HG03354 (cell line): Measurements from ENCODE around the gene MEGF10.

Experiments
- ATAC-seq: cut with Tn5 transposase; IDR thresholded peaks from one replicate; pipeline ENCODE4 v1.9.1; 2021; ENCODE audit warnings: mild to moderate bottlenecking; ENCODE audit not compliant: unreplicated experiment, poor library complexity, severe bottlenecking

Gene MEGF10

DNA sequence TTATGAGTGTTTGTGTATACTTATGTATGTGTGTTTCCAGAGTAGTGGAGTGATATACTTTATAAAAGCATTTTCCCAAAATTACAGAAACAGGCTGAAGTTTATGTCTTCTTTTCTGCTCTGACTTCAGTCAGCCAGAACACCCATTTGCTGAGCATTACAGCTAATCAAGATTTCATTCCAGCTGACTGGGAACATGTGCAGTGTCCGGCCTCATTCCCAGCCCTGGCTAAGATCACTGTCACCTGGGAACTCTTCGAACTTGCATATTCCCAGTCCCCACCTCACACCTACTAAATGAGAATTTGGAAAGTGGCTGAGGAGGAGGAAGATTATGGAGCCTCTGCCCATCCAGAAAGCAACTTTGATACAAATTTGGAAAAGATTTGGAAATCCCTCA lies 136.1 kb downstream of the MEGF10 start:
- no peak for ATAC-seq

DNA sequence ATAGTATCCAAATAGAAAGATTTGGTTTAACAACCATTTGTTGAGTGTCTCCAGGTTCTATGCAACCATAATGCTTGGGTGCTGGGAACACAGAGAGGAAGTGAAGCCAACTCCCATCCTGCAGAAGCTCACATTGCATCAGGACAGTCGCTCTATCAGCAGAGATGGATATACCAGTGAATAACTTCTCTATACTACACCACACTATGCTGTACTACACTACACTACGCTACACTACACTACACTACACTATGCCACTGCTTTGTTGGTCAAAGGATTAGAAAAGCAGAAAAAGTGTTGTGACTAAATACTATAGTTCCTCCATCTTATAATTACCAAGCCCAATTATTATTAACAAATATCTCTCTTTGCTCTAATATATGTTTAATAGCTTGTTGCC lies 137.7 kb downstream of the MEGF10 start:
- ATAC-seq, result no peak

DNA sequence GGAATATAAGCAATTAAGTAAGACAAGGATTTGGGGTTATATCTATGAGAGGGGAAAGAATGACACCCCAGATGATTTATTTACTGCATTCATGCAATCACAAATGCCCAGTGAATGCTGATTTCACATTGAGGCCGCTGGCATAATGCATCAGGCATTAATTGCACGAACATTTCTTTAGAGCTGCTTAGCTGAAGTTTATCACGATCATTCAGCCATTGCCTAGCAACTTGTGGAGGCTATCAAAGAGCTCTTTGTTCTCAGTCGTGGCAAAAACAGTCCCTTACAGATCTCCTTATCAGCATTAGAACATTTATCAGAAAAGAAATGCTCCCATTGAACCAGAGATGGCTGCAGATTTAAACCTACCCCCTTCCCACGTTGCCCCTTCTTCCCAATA lies 138.2 kb downstream of the MEGF10 start:
- no peak for ATAC-seq

DNA sequence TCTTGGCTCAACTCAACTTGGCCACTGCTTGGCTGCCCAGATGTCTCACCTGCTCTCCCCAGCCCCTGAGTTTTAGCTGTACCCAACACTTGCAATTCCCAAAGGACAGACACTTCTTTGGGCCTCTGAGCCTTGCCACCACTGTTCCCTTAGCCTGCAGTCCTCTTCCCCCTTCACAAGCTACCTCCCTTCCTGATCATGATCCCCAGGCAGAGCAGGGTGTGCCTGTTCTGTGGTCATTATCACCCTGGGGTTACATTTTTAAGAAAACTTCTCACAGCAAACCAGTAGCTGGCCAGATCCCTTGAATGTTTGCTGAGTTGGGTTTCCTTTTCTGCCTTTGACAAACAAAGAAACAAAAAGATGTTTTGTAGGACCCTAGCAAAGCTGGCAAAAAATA lies 139.3 kb downstream of the MEGF10 start:
- no peak for ATAC-seq

DNA sequence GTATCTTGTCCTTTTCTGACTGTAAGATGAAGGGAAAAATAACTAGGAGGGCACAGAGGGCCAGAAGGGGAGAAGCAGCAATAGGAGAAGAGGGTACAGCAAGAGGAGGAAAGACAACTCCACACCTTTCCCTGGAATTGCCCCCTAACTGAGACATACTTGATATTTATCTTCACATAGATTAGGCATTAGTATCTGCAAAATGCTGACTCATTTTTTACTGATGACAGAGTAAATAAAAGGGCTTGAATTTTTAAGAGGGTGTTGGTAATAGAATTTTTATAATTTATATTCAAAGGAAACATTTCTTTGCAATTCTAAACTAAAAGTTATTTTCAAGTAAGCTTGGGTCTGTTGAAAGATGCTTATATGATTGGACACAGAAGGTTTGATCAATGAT lies 140.0 kb downstream of the MEGF10 start:
- no peak for ATAC-seq

DNA sequence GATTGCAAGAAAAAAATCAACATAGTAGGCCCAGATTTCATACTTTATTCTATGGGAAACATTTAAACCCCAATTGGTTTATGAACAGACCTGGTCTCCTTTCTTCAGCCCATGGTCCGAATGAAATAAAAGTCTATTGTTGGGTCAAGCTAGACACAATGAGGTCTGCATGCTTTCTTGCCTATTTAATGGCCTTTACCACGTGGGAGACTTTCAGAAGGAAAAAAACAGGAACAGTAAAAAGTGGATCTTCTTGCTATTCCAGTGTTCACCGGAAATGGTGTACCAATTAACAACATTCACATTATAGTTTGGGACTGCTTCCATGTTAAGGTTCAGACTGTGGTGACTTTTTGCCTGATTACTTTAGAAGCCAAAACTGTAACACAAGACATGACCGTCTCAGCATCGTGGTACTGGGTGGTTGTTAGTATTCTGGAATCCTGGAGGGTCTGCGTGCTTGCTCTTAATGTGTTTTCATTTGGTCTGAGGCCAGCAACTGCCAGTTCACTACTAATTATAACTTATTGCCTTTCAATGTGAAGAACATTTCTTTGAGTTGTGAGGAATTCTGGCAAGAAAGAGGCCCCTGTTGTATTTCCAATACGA lies 141.5 kb downstream of the MEGF10 start:
- no peak for ATAC-seq

DNA sequence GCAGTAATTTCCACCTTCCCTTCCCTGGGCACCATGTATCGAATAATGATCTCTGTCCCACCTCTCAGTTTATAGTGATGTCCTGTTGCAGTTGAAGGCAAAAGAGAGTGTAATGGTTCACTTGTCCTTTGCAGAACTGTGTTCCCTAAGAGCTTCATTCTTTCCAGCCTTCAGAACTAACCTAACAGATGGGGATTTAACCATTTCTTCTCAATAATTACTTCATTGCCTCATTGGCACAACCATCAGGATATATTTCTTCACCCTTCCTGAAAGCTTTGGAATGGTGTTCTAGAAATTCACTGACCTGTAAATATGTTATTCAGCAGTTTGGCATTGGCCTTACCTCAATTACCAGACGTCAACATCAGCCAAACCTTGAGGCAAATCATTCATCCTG lies 142.9 kb downstream of the MEGF10 start:
- no peak for ATAC-seq

DNA sequence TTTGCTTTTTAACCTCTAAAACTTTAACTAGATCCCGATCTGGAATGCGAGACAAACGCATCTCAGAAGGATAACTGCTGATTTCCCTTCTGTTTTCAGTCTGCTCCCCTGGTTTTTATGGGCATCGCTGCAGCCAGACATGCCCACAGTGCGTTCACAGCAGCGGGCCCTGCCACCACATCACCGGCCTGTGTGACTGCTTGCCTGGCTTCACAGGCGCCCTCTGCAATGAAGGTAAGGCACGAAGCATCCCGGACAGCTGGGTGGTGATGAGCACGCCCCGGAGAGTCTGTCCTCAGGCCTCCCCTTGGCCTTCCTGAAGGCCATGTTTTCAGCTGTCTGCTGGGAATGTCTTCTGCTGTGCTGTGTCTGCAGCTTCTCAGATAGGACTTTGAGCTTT lies 144.0 kb downstream of the MEGF10 start:
- ATAC-seq, result no peak

DNA sequence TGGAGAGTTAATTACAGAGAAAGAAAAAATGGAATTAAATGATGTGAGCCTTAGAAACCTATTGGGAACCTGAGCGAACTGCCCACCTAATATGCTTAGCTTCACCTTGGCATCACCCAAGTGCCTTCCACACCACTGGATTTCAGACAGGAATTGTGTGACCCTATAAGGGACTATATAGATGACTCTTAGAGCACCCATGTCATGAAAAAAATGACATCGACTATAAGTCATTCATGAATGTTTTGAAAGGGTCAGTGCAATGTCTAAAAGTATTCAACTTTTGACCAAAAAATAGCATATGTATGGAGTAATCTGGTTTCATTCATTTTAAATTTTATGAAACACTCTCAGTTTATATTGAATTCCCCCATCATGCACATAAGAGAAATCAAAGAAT lies 145.2 kb downstream of the MEGF10 start:
- ATAC-seq, result no peak

DNA sequence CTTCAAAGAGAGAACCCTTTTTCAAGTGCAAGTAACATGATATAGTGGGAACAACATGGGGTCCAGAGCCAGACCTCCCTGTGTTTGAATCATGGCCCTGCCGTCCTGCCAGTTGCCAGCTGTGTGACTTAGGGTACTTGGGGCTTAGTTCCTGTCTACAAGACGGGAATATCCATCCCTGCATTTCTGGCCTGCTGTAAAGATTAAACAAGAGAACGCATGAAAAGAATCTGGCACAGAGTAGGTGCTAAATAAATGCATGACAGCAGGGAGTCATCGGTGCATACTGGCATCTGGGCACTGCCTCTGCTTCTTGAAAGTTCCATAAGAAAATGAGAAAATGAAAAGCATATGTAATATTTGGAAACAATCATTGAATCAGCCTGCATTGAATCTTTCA lies 149.0 kb downstream of the MEGF10 start:
- ATAC-seq, result no peak

DNA sequence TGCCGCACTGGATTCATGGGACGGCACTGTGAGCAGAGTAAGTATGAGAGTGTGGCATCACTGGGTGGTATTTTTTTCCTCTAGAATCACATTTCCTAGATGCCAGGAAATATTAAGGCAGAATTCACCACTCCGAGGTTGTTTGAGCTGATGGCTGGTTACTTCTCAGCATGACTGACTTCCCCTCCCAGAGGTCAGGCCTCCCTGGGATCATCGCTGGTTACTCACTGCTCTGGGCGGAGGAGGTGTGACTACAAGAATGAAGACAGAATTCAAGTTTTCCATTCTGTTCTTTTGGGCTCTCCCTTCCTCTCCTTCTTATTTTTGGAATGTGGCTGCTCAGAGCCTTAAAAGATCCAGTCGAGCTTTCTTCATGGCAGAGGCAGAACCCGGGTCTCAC lies 150.2 kb downstream of the MEGF10 start:
- no peak for ATAC-seq

DNA sequence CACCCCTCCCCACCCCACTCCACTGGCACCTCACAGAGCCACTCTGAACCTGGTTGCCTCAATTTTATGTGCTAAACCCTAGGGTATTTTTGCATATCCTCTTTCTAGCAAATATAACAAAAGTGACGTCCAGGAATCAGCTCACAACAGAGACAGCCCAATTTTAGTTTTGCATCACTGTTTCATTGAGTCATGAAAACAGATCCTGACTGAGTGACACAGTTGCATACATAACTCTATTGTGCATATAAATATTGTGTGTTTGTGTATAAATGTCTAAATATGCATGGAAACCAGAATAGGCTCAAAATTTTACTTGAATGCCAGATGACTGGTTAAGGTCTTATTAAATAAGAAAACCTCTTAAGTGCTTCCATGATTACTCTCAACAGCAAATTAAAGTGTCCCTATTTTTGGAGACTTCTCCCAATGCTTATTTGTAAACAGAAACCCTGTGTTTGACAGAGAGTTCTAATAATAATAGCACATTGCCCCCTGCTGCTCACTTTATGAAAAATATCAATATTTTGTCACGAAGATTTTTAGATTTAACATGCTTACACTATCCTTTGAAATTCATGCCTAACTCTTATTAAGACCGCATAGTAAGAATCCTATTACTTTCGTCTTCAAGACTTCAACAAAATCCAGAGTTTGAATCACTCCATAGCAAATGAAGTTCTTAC lies 151.3 kb downstream of the MEGF10 start:
- no peak for ATAC-seq

DNA sequence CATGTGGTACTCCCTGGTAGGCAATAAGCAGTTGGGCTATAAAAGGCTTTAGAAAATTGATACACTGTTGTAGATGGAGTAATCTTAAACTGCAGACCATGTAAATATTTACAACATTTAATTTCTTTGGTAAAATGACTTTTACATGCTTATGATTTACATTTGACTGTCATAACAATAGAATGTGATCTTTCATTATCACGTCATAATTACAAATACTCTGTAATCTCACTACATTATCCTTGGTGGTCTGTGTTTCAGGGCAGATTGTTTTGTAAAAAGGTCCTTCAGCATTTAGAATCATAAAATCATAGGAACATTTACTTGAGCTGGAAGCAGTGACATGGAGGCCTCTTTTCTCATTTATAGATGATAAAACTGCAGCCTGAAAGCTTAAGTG lies 153.6 kb downstream of the MEGF10 start:
- no peak for ATAC-seq

DNA sequence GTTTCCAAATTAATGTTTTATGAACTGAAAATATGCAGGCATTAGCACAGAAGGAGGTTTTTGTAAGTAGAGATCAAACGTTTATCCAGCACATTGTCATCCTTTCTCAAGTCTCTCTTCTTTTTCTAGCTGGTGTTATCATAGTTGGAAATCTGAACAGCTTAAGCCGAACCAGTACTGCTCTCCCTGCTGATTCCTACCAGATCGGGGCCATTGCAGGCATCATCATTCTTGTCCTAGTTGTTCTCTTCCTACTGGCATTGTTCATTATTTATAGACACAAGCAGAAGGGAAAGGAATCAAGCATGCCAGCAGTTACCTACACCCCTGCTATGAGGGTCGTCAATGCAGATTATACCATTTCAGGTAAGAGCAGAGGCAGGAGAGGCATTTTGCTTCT lies 154.7 kb downstream of the MEGF10 start:
- ATAC-seq, result no peak

DNA sequence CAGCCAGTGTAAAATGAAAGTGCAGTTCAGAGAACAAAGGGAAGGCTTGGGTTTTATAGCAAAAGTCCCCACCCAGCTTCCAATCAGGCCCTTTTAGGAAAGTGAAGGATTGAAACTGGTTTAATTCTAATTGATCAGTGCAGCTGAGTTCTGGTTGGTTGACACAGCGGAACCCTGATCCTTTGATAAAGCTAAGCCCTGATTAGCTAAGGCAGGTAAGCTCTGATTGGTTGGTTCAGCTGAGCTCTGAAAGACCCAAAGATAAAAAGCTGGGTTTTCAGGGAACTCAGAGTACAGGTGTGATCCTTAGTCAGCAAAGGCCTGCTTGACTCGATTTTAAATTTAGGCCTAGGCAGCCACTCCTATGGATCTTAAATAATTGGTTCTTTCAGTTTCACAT lies 156.0 kb downstream of the MEGF10 start:
- ATAC-seq, result no peak

DNA sequence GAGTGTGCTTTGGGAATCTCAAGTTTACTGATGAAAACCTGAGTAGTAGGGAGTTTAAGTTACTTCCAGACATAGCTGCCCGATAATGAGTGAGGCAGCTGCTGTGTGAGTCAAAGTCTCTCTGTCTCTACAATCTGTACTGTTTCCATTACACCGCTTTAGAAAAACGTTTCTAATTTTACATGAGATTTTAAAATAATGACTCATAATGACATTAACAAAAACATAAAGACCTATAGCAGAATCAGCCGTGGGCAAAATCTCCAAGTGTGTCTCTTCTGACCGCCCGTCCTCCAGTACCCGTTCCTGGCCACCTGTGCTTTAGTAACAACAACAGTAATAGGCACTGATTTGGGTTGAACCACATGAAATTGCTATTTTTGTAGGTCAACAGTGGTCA lies 157.2 kb downstream of the MEGF10 start:
- ATAC-seq, result no peak

DNA sequence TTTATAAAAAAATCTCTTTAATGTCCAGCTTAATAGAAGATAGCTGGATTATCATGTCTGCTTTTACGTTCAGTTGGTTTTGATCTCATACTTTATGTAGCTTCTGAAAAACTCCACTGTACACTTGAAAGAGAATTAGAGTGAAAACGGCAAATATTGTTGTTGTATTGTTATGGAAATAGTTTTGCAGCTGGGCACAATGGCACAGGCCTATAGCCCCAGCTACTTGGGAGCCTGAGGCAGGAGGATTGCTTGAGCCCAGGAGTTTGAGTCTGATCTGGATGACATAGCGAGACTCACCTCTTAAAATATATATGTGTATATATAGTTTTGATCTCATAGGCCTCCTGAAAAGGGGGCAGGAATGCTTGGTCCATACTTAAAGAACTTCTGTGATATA lies 159.4 kb downstream of the MEGF10 start:
- no peak for ATAC-seq

DNA sequence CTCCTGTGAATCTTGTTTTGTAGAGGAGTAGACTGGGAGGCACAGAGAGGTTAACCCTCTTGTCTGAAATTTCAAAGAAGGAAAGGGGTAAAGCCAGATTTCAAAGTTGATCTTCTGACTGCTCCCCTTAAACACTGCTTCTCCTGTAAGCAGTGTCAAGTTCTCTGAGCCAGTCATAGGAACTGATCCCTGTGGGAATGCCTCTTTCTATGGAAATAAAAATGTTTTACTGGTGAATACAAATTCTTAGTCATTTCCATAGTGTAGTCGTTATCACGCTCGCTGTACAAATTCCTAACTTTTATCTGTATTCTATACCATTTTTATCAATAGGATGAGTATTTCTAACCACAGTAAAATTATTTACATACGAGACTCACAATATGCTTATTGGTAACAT lies 160.5 kb downstream of the MEGF10 start:
- no peak for ATAC-seq

DNA sequence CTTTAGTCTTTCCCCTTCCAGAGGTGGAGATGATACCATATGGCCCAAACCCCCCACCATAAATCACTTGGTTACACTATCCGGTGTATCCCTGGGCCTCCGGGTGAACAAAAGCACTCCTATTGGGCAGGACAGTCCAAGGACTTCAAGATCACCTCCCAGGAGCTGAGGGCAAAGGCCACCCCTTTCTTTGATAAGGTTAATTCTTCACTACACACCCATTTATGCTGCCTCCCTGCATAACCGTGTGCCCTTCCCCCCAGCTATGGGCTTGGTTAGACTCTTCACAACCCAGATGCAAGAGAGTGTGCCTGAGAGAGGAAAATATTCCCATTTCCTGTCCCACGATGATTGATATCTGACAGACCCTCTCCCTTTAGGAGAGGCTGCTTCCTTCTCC lies 162.0 kb downstream of the MEGF10 start:
- no peak for ATAC-seq

DNA sequence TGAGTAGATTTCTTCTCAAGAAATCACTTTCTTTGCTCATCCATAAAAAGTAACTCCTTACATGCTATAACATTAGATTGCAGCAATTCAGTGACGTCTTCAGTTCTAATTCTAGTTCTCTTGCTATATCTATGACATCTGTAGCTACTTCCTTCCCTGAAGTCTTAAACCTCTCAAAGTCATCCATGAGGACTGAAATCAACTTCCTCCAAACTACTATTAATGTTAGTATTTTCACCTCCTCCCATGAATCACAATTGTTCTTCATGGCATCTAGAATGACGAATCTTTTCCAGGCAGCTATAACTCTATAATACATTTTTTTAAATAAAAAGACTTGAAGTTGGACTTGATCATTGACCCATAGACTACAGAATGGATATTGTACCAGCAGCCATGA lies 180.6 kb downstream of the MEGF10 start:
- ATAC-seq, result no peak

DNA sequence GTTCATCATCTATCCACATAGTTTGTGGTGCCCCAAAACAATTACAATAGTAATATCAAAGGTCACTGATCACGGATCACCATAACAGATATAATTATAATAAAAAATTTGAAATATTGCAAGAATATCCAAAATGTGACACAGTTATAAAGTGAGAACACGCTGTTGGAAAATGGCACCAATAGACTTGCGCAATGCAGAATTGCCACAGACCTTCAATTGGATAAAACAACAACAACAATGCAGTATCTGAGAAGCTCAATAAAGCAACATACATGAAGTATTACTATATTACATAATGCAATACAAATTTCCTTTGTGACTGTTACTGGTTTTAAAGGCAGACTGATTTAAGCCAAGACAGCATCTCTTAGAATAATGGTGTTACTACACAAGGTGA lies 182.1 kb downstream of the MEGF10 start:
- ATAC-seq, result no peak

DNA sequence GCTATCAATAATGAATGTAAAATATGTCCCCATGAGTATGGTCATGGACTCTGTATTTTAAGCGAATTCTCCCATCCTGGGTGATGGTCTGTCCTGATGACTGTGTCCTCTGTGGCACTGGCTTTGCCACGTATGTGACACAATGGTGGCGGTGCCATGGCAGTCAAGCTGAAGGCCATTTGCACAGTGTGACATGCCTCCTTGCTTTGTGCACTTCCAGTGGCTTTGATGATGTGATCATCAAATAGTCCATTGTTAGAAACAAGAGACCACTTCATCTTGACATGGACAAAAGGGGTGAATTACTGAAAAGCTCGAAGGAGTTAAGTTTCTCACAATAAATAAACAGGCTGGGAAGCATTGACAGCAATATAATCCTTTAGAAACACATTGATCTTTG lies 195.9 kb downstream of the MEGF10 start:
- no peak for ATAC-seq
